HepG2 (cell line): Measurements from ENCODE around the gene CCDC85C. TPM values are rescaled to one million over a fixed set of nuclear protein-coding genes. Genes with fewer than 3 reads are reported as not detected.
A peak's percentile ranks its signal among the peaks of the same experiment; 100 is the strongest.

Experiments used
- ARID4A ChIP-seq: sonication (generic); formaldehyde crosslinking; IDR thresholded peaks from 2 replicates; pipeline ENCODE4 v1.5.0; 2020; ENCODE audit warnings: mild to moderate bottlenecking, missing genetic modification reagents, borderline replicate concordance
- DDIT3 ChIP-seq: sonication (generic); formaldehyde crosslinking; IDR thresholded peaks from 2 replicates; pipeline ENCODE4 v1.4.0; 2020; ENCODE audit warnings: mild to moderate bottlenecking, missing genetic modification reagents
- FOXJ3 ChIP-seq: sonication (generic); formaldehyde crosslinking; IDR thresholded peaks from 2 replicates; pipeline ENCODE4 v1.4.0; 2020; ENCODE audit warnings: missing genetic modification reagents, mild to moderate bottlenecking, borderline replicate concordance
- HOXA5 ChIP-seq: sonication (generic); formaldehyde crosslinking; IDR thresholded peaks from 2 replicates; pipeline ENCODE4 v1.4.0; 2020; ENCODE audit warnings: missing genetic modification reagents
- IRX3 ChIP-seq: sonication (generic); formaldehyde crosslinking; IDR thresholded peaks from 2 replicates; pipeline ENCODE4 v1.8.1; 2023; ENCODE audit warnings: mild to moderate bottlenecking, low read depth, missing genetic modification reagents, borderline replicate concordance
- LBX2 ChIP-seq: sonication (generic); formaldehyde crosslinking; IDR thresholded peaks from 2 replicates; pipeline ENCODE4 v1.5.0; 2020; ENCODE audit warnings: missing genetic modification reagents, mild to moderate bottlenecking, borderline replicate concordance
- NFE2L1 ChIP-seq: sonication (generic); formaldehyde crosslinking; IDR thresholded peaks from 2 replicates; pipeline ENCODE4 v1.4.0; 2020; ENCODE audit warnings: missing genetic modification reagents, mild to moderate bottlenecking, borderline replicate concordance
- ZBTB2 ChIP-seq: sonication (generic); formaldehyde crosslinking; IDR thresholded peaks from 2 replicates; pipeline ENCODE4 v1.8.0; 2022; ENCODE audit warnings: low read depth, missing genetic modification reagents
- ZBTB38 ChIP-seq: sonication (generic); formaldehyde crosslinking; IDR thresholded peaks from 2 replicates; pipeline ENCODE4 v1.5.1; 2020; ENCODE audit warnings: mild to moderate bottlenecking, missing genetic modification reagents
- ZNF230 ChIP-seq: sonication (generic); formaldehyde crosslinking; IDR thresholded peaks from 2 replicates; pipeline ENCODE4 v1.4.0; 2020; ENCODE audit warnings: mild to moderate bottlenecking, missing genetic modification reagents
- ZNF331 ChIP-seq: sonication (generic); formaldehyde crosslinking; IDR thresholded peaks from 2 replicates; pipeline ENCODE4 v1.4.0; 2020; ENCODE audit warnings: missing genetic modification reagents
- ZNF382 ChIP-seq: sonication (generic); formaldehyde crosslinking; IDR thresholded peaks from 2 replicates; pipeline ENCODE4 v1.5.0; 2020; ENCODE audit warnings: missing genetic modification reagents, mild to moderate bottlenecking, borderline replicate concordance
- ZNF574 ChIP-seq: sonication (generic); formaldehyde crosslinking; IDR thresholded peaks from 2 replicates; pipeline ENCODE4 v1.4.0; 2020; ENCODE audit warnings: missing genetic modification reagents
- ZNF597 ChIP-seq: sonication (generic); formaldehyde crosslinking; IDR thresholded peaks from 2 replicates; pipeline ENCODE4 v1.5.0; 2020; ENCODE audit warnings: missing genetic modification reagents
- ZSCAN5A ChIP-seq: sonication (generic); formaldehyde crosslinking; IDR thresholded peaks from 2 replicates; pipeline ENCODE4 v1.8.0; 2022; ENCODE audit warnings: mild to moderate bottlenecking, missing genetic modification reagents, borderline replicate concordance
- polyA plus RNA-seq, 8 experiments: library from polyadenylated mRNA; depleted of rRNA in 3 of 8; stranded (reverse) in 7 of 8; unstranded in 1 of 8; fragments of >200 nt; fragmentation: Illumina TruSeq in 4 of 8; extraction: Trizol in 4 of 8; gene quantifications; 2 replicates each; pipeline versions ENCODE4 v1.2.1 to v1.2.3, GENCODE V29; 2011 to 2016; ENCODE audit warnings: low read depth in 4 of 8, missing spikeins in 1 of 8, mixed read lengths in 1 of 8; ENCODE audit not compliant: insufficient read depth in 1 of 8
- total RNA-seq, 5 experiments: library from RNA; depleted of rRNA; stranded (reverse); fragments of >200 nt; fragmentation: Illumina TruSeq; extraction: Trizol; gene quantifications; 2 replicates each; pipeline ENCODE4 v1.2.3, GENCODE V29; 2016; ENCODE audit warnings: low read depth in 1 of 5

The CCDC85C gene
- total and polyA plus RNA-seq, 2 of the 13 experiments (the other 11 are each of a cell fraction or from before 2014, with no cell fraction given) = 18.8 to 43.8 TPM

GRCh38 chr14:99603471-99604277, at the start of gene CCDC85C (continued):
- TF ChIP-seq NFE2L1 (CRISPR knock-in tag) (0 out of 2 replicates have a peak, but pooled peaks have one; percentile 88), ZNF574 (peak; percentile 82), IRX3 (CRISPR knock-in tag) (peak; percentile 95), ZNF382 (CRISPR knock-in tag) (no peak), ZSCAN5A (CRISPR knock-in tag) (0 out of 2 replicates have a peak, but pooled peaks have one; percentile 53), ZBTB38 (CRISPR knock-in tag) (peak; percentile 70), ZNF230 (CRISPR knock-in tag) (peak; percentile 68; the same call in 1 of the 2 replicates), DDIT3 (no peak), ARID4A (CRISPR knock-in tag) (peak; percentile 61), LBX2 (CRISPR knock-in tag) (peak; percentile 96; the same call in 1 of the 2 replicates), HOXA5 (CRISPR knock-in tag) (peak; percentile 80), ZNF597 (CRISPR knock-in tag) (no peak), ZBTB2 (CRISPR knock-in tag) (peak; percentile 86), ZNF331 (CRISPR knock-in tag) (peak; percentile 72; the same call in 1 of the 2 replicates), FOXJ3 (CRISPR knock-in tag) (no peak)
